Stromal cell of bone marrow (primary cell): ENCODE data around the gene PLXNA4.
A peak's percentile ranks its signal among the peaks of the same experiment; 100 is the strongest.
"Not testable (repeated sequence)": the region's sequence is repeated elsewhere in the genome, so short reads cannot be mapped to it uniquely, and the experiment has no call there.

Experiments
- DNase-seq: peaks from one replicate; pipeline ENCODE4 v3.0.0-alpha.2; 2012; ENCODE audit warnings: low read depth

Gene PLXNA4

GRCh38 chr7:132169730-132170129 is 406.5 kb downstream of the PLXNA4 start:
- DNase-seq, result no peak

GRCh38 chr7:132168239-132168638 is 408.0 kb downstream of the PLXNA4 start:
- no peak for DNase-seq

- DNase-seq, result not testable (repeated sequence)
These were observed 410.6 kb downstream of the PLXNA4 start for GRCh38 chr7:132165695-132166094.

GRCh38 chr7:132164558-132165125 is 411.6 kb downstream of the PLXNA4 start:
- DNase-seq, result no peak

- DNase-seq, result no peak
These were observed 413.6 kb downstream of the PLXNA4 start for GRCh38 chr7:132162556-132163144.

GRCh38 chr7:132161976-132162375 is 414.3 kb downstream of the PLXNA4 start:
- DNase-seq, result no peak

GRCh38 chr7:132161533-132161915 is 414.7 kb downstream of the PLXNA4 start:
- no peak for DNase-seq

- DNase-seq, result no peak
These were observed 415.4 kb downstream of the PLXNA4 start for GRCh38 chr7:132160611-132161532.

GRCh38 chr7:132158841-132159240 is 417.4 kb downstream of the PLXNA4 start:
- no peak for DNase-seq

GRCh38 chr7:132158166-132158565 is 418.1 kb downstream of the PLXNA4 start:
- no peak for DNase-seq

GRCh38 chr7:132155715-132156114 is 420.6 kb downstream of the PLXNA4 start:
- no peak for DNase-seq

- DNase-seq, result no peak
These were observed 421.4 kb downstream of the PLXNA4 start for GRCh38 chr7:132154695-132155471.

- DNase-seq, result no peak
These were observed 422.0 kb downstream of the PLXNA4 start for GRCh38 chr7:132154248-132154647.

- DNase-seq, result no peak
These were observed 424.0 kb downstream of the PLXNA4 start for GRCh38 chr7:132152131-132152889.

- no peak for DNase-seq
These were observed 425.6 kb downstream of the PLXNA4 start for GRCh38 chr7:132150711-132151110.

- DNase-seq, result no peak
These were observed 426.6 kb downstream of the PLXNA4 start for GRCh38 chr7:132149436-132150304.

- no peak for DNase-seq
These were observed 427.4 kb downstream of the PLXNA4 start for GRCh38 chr7:132148876-132149275.

GRCh38 chr7:132145466-132145865 is 430.8 kb downstream of the PLXNA4 start:
- peak; percentile 86 for DNase-seq

GRCh38 chr7:132145063-132145462 is 431.2 kb downstream of the PLXNA4 start:
- DNase-seq, result no peak

- no peak for DNase-seq
These were observed 434.3 kb downstream of the PLXNA4 start for GRCh38 chr7:132142006-132142405.

- DNase-seq, result peak; percentile 55
These were observed 435.2 kb downstream of the PLXNA4 start for GRCh38 chr7:132141109-132141508.
